NCI-H187 (cell line): Measurements from ENCODE around the gene NDUFS3.
"Not testable (repeated sequence)": the region's sequence is repeated elsewhere in the genome, so short reads cannot be mapped to it uniquely, and the experiment has no call there.

ENCODE experiments used
- DNase-seq, 2 experiments: peaks; one replicate each; lab custom pipeline; 2025; lab: John Stamatoyannopoulos, UW

Gene NDUFS3

GRCh38 chr11:47560426-47560825, 18.4 kb upstream of the NDUFS3 start:
- no peak for DNase-seq

- not testable (repeated sequence) for DNase-seq
Measured at GRCh38 chr11:47562393-47562792, 16.5 kb upstream of the NDUFS3 start.

GRCh38 chr11:47564366-47564765, 14.5 kb upstream of the NDUFS3 start:
- DNase-seq: not testable (repeated sequence)

DNA sequence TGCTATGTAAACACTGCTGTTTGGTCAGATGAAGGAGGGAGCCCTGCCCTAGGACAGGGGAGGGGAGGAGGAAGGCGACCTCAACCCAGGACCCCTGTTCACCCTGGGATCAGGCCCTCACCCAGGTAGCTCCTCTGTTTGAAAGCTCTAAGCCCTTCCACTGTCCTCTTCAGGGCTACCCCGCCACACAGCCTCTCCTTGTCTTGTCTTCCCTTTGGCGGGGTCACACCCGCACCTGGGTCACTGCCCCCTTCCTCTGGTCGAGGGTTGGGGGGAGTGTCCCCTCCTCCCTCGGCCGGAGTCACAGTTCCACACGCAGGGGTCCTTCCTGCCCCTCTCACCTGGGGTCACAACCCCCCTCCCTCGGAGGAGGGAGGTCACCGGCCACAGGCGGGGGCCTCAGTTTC, 13.9 kb upstream of the NDUFS3 start:
- DNase-seq: no peak

DNA sequence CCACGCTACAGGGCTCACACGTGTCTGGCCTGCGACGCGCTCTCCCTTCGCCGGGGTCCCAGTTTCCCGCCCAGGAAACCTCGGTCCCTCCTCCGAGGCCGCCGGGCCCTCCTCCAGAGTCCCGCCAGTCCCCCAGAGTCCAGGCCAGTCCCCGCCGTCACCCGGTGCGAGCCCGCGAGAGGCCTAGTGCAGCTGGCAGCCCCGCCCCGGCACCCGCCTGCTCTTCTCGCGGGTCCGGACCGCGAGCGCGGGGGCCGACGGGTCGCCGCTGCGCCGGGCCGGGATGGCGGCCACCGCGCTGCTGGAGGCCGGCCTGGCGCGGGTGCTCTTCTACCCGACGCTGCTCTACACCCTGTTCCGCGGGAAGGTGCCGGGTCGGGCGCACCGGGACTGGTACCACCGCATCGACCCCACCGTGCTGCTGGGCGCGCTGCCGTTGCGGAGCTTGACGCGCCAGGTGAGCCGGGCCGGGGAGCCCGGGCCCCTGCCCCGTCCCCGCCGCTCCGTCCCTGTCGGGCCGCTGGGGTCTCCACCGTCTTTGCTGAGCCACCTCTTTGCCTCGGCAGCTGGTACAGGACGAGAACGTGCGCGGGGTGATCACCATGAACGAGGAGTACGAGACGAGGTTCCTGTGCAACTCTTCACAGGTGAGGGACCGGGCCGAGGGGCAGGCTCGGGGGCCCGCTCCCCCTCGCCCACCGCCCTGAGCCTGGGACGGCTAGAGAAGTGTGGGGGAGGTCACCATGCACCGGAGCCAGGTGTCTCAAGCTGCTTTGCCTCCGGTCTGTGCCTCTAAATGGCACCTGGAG, 13.3 kb upstream of the NDUFS3 start, which contains the start of gene PTPMT1:
Gene PTPMT1, plus strand, starts transcription at position 260 of the 809 bp plus-strand sequence. Its CDS starts 24 bp downstream, at position 284.
- DNase-seq: peak in 1 of 2 experiments; percentile 58

DNA sequence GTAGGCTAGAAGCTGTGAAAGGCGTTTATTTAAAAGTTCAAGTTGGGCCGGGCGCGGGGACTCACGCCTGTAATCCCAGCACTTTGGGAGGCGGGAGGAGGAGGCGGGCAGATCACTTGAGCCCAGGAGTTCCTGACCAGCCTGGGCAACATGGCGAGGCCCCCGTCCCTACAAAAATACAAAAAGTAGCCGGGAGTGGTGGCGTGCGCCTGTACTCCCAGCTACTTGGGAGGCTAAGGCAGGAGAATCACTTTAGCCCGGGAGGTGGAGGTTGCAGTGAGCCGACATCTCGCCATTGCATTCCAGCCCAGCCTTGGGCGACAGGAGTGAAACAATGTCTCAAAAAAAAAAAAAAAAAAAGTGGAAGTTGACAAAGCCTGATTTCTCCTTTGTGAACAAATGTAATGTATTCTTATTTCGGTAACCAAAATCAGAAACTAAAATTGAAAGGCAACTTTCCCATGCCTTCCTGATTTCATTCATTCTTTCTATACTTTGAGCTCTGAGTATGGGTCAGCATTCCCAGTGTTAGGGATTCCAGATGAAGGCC, 12.7 kb upstream of the NDUFS3 start:
- DNase-seq: no peak

- DNase-seq: no peak
Measured at GRCh38 chr11:47569646-47570045, 9.2 kb upstream of the NDUFS3 start.

DNA sequence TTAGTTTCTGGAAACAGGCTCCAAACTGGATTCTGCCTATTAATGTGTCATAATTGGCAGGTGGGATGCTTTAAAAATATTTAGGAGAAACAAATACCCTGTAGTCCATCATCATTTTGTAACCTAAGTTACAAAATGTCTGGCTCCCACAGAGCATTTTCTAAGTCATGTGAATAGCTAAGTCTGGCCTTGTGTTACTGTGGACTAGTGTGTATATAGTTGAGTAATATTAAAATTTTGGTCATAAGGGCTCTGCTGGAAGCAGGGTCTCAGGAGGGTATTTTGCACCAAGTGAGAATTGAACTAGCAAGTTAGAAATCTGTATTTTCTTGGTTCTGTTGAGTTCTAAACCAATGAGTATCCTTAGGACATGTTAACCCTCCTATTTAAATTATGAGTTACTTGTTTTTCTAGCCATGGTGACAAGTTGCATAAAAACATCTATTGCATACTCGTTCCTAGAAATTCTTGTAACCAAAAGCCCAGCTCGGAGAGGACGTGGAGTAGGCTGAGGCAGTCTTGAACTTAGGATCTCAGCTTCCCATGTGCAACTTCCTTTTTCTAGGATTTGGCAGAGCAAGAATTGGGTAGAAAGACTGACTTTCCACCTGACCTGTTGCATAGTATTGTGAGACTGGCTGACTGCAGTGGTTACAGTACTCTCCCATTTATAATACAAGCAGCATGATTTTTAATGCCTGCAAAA, 8.1 kb upstream of the NDUFS3 start:
- DNase-seq: no peak

- DNase-seq: no peak
Measured at GRCh38 chr11:47571357-47571729, 7.5 kb upstream of the NDUFS3 start.

GRCh38 chr11:47571895-47572294, 7.0 kb upstream of the NDUFS3 start:
- no peak for DNase-seq

DNA sequence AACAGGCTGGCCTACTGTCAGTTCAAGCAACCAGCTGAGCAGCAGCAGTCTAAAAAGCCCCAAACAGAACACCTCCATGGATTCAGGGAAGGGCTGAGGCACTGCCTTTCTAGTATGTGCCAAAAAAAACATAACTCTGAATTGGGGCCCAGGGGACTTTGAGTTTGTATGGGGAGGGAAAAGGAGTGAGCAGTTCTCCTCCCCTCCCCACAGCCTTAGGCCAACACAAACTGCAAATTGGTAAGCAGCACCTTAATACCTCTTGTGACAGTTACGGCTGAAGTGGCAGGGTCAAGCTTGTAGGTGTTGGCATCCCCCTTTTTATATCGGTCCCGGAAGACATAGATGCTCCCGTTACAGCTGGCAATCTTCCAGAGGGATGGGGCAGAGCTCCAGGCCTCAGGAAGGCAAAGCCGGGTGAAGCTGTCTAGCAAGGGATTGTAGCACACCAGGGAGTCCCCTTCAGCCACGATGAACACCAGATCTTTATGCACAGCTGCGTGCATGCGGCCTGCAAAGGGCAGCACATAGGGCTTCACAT, 6.1 kb upstream of the NDUFS3 start:
- no peak for DNase-seq

- DNase-seq: no peak
Measured at GRCh38 chr11:47573321-47573720, 5.6 kb upstream of the NDUFS3 start.

DNA sequence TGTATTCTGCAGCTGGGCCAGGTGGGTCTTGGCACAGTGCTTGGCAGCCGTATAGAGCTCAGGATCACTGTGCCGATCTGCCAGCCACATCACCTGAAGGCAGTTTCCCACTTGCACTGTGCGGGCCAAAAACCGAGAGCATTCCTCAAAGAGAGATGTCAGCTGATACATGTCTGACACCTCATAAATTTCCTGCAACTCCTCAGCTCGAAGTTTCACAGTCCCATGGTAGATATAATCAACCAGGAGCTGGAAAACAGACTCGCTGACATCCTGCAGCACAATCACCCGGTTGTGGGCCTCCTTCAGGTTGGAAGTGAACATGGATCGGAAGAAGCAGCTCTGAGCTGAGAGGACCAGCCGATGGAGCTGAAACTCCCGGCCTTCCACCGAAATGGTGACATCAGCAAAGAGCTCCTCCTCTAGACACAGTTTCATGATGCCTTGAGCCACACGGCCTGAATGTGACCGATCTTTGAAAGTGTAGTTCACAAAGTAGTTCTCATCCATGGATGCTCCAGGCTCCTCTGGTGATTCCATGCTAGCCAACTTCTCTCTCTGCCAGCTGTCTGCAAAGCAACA, 1.3 kb upstream of the NDUFS3 start:
- no peak for DNase-seq

DNA sequence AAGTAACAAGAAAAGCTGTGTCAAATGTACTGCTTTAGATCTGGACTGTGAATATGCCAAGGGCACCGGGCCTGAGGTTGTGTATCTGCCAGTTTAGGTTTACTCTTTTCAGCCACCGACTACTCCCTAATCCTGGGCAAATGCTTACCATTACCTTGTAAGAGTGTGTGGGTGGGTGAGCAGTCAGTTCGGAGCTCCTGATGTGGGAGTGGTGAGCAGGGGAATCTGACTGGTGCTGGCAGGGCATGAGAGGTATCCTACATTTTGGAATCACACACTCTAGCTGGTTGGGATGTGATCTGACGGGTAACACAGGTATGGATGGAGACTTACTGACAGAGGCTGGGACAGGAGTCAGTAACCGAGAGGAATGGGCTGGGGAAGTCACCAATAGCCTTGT, 5.0 kb downstream of the NDUFS3 start:
- DNase-seq: no peak

- DNase-seq: no peak
Measured at GRCh38 chr11:47586098-47586855, 7.4 kb downstream of the NDUFS3 start, which contains the start of gene FAM180B. Gene FAM180B (plus strand): TSS chr11:47586678. CDS start chr11:47586769, 91 bp downstream.

- no peak for DNase-seq
Measured at GRCh38 chr11:47587039-47587716, 8.3 kb downstream of the NDUFS3 start.

DNA sequence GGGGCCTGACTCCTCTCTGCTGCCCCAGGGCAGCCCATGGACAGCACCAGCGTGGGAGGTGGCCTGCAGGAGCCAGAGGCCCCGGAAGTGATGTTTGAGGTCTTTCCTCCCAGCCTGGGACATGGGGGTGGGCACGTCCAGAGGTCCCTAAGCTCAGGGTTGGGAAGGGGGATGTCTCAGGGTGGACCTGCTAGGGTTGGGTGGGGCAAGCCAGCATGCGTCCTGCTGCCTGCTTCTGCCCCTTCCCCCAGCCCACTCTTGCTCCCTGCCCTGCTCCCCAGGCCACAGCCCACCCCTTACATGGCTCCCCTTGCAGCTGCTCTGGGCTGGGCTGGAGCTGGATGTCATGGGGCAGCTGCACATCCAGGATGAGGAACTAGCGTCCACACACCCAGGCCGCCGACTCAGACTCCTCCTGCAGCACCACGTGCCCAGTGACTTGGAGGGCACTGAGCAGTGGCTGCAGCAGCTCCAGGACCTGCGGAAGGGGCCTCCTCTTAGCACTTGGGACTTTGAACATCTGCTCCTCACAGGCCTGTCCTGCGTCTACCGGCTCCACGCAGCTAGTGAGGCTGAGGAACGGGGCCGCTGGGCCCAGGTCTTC, 9.0 kb downstream of the NDUFS3 start:
- DNase-seq: no peak

DNA sequence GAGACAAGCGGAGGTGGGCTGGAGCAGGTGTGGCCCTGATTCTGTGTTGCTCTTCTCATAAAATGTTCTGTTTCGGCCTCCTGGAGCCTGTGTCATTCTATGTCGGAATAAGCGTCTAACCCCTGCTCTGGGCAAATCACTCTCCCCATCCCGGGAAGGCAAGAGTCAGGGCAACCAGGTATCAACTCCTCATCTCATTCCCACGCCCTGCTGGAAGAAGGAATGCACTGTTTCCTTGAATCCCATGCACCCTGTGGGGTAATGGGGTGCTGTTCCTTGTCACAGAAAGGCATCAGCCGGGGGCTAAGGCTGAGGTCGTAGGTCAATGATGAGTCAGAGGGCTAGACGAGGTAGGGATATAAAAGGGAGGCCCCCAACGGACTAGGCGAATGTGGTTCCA, 10.2 kb downstream of the NDUFS3 start:
- no peak for DNase-seq

GRCh38 chr11:47589584-47589976, 10.7 kb downstream of the NDUFS3 start:
- DNase-seq: no peak
